PFSK-1 (cell line): Measurements from ENCODE around the gene MAD1L1.

Experiments used
- FOXP2 ChIP-seq: optimal IDR thresholded peaks from 2 replicates; pipeline ENCODE3; 2011; ENCODE audit warnings: borderline replicate concordance, control low read depth, inconsistent platforms; ENCODE audit not compliant: insufficient read depth; ENCODE audit errors: extremely low read length, extremely low read depth
- POLR2AphosphoS5 ChIP-seq: IDR thresholded peaks from 2 replicates; pipeline ENCODE4 v1.6.1; 2012; ENCODE audit warnings: low read depth, mild to moderate bottlenecking, control low read depth, low read length, moderate library complexity
- SIN3A ChIP-seq: IDR thresholded peaks from 2 replicates; pipeline ENCODE4 v1.6.1; 2012; ENCODE audit warnings: mild to moderate bottlenecking, low read length, moderate library complexity, borderline replicate concordance; ENCODE audit not compliant: insufficient read depth
- TAF1 ChIP-seq: IDR thresholded peaks from 2 replicates; pipeline ENCODE4 v1.6.1; 2012; ENCODE audit warnings: low read length, control low read depth, borderline replicate concordance; ENCODE audit not compliant: insufficient read depth
- TF ChIP-seq, protein P1 (sequence below), 2 experiments: IDR thresholded peaks; 2 replicates each; pipeline versions ENCODE4 v1.6.1 to v1.8.0; 2011 to 2012; ENCODE audit warnings: low read depth in 2 of 2, low read length in 2 of 2, control low read depth in 1 of 2, inconsistent platforms in 1 of 2, mild to moderate bottlenecking in 1 of 2, moderate library complexity in 1 of 2; ENCODE audit not compliant: insufficient read depth in 1 of 2

Gene MAD1L1

GRCh38 chr7:2084331-2084730 is 148.4 kb downstream of the MAD1L1 start:
- TF ChIP-seq POLR2AphosphoS5 (no peak), SIN3A (no peak), FOXP2 (no peak), TAF1 (no peak)
- TF ChIP-seq, protein P1, sequence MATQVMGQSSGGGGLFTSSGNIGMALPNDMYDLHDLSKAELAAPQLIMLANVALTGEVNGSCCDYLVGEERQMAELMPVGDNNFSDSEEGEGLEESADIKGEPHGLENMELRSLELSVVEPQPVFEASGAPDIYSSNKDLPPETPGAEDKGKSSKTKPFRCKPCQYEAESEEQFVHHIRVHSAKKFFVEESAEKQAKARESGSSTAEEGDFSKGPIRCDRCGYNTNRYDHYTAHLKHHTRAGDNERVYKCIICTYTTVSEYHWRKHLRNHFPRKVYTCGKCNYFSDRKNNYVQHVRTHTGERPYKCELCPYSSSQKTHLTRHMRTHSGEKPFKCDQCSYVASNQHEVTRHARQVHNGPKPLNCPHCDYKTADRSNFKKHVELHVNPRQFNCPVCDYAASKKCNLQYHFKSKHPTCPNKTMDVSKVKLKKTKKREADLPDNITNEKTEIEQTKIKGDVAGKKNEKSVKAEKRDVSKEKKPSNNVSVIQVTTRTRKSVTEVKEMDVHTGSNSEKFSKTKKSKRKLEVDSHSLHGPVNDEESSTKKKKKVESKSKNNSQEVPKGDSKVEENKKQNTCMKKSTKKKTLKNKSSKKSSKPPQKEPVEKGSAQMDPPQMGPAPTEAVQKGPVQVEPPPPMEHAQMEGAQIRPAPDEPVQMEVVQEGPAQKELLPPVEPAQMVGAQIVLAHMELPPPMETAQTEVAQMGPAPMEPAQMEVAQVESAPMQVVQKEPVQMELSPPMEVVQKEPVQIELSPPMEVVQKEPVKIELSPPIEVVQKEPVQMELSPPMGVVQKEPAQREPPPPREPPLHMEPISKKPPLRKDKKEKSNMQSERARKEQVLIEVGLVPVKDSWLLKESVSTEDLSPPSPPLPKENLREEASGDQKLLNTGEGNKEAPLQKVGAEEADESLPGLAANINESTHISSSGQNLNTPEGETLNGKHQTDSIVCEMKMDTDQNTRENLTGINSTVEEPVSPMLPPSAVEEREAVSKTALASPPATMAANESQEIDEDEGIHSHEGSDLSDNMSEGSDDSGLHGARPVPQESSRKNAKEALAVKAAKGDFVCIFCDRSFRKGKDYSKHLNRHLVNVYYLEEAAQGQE (IDR thresholded peaks at IDR 0.05; ENCODE audit: insufficient read depth in 1 of 2, low read depth in 2 of 2, low read length in 2 of 2): no peak

DNA sequence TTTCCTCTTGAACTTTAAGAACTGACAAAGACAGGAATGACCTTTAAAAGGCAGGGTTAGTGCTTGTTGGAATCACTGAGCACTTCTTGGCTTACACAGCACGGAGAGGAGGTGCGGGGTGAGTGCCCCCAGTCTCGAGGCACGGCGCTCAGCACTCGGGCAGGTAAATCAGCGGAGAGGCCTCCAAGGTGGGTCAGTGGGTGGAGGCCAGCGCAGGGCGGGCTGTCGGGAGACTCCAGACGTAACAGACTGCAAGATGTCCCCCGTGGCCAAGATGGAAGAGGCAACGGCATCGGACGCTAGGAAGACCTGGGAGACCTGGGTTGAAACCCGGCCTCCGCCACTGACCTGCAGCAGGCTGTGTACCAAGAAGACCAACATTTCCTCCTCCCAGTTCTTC is 149.4 kb downstream of the MAD1L1 start:
- TF ChIP-seq POLR2AphosphoS5 (no peak), SIN3A (no peak), TAF1 (no peak), FOXP2 (no peak)
- TF ChIP-seq, protein P1 (IDR thresholded peaks at IDR 0.05; ENCODE audit: insufficient read depth in 1 of 2, low read depth in 2 of 2, low read length in 2 of 2): no peak

DNA sequence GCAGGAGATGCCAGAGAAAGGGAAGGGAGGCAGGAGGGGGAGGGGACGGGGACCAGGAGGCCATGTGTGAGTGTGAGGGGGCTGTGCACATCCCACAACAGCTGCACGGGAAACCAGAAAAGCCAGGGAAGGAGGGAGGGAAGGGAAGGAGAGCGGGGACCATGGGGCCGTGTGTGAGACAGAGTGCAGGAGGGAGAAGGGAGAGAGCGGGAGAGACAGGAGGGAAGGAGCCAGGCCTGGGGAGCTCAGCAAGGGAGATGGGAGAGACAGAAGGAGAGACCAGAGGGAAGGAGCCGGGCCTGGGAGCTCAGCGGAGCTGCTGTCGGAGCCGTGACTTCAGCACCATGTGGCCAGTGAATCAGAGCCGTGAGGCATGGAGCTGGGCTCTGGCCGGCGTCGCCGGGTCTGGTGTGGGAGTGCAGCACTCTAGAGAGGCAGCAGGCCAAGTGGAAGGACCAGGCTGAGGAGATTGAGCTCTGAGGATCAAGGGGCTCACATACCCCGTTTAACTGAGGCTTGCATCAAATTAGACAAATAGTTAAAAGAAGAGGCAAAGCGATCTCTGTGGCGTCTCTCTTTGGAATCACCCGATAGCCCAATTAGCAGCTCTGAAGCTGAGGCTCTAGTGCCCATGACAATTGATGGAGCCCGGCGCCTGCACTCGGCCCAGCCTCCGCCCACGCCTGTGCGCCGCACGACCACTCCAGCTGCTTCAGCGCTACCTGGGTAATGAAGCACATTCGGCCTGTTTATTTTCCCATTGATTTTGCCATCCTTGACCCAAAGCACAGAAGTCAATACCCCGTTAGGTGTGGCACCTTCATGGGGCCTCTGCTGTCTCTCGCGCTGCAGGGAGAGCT is 150.4 kb downstream of the MAD1L1 start:
- TF ChIP-seq, protein P1 (IDR thresholded peaks at IDR 0.05; ENCODE audit: insufficient read depth in 1 of 2, low read depth in 2 of 2, low read length in 2 of 2): no peak
- TF ChIP-seq SIN3A (no peak), POLR2AphosphoS5 (no peak), FOXP2 (no peak), TAF1 (no peak)

GRCh38 chr7:2081526-2082135 is 151.1 kb downstream of the MAD1L1 start:
- TF ChIP-seq, protein P1 (IDR thresholded peaks at IDR 0.05; ENCODE audit: insufficient read depth in 1 of 2, low read depth in 2 of 2, low read length in 2 of 2): no peak
- TF ChIP-seq POLR2AphosphoS5 (no peak), SIN3A (no peak), TAF1 (no peak), FOXP2 (no peak)
